ENCODE data around the gene IL23A.

DNA sequence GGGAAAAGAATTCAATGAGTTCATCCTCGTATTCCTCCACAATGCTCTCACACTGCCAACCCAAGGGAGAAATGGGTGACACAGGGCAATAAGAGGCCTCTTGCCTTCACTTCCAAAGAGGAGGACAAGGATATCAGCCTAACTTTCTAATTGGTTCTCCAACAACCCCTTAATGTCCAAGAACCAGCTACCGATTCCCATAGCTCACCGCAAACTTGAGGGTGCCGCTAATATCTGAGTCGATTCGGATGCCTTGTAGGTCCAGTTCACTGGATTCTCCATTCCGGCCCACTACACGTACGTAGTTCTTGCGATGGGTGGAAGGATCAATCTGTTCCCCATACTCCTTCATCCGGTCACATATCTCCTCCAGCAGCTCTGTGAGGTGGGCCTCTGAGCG is 27.7 kb upstream of the IL23A start:
- TF ChIP-seq CTCF (conservative IDR thresholded peaks at IDR 0.05) (no peak), EZH2 (IDR thresholded peaks at IDR 0.05; ENCODE audit: low read depth) (no peak)

Measured in PC-9 (cell line).